Activated CD4-positive, alpha-beta T cell treated with anti-CD3 and anti-CD28 coated beads, Interleukin-2, amount 50 U/mL, for 16 hours (primary cell): Measurements from ENCODE around the gene UBA7.
"Not testable (repeated sequence)": the region's sequence is repeated elsewhere in the genome, so short reads cannot be mapped to it uniquely, and the experiment has no call there.

Experiments
- DNase-seq: peaks from one replicate; pipeline ENCODE4 v3.0.0-alpha.2; 2020

Gene UBA7

GRCh38 chr3:49813497-49814174 is at the start of gene UBA7:
UBA7 (minus strand) TSS chr3:49813953; CDS start chr3:49813787, 166 bp downstream.
- peak; percentile 30 for DNase-seq

- DNase-seq, result no peak
These were observed 46.0 kb upstream of the UBA7 start for GRCh38 chr3:49859576-49860305.

GRCh38 chr3:49856181-49857005 is 42.6 kb upstream of the UBA7 start, which contains the start of gene TRAIP:
TRAIP (minus strand) TSS chr3:49856564; CDS start chr3:49856453, 111 bp downstream.
- peak; percentile 97 for DNase-seq

GRCh38 chr3:49855662-49856061 is 41.9 kb upstream of the UBA7 start:
- no peak for DNase-seq

- no peak for DNase-seq
These were observed 31.9 kb upstream of the UBA7 start for GRCh38 chr3:49845694-49846093.

GRCh38 chr3:49844464-49845183 is 30.9 kb upstream of the UBA7 start:
- DNase-seq, result no peak

- DNase-seq, result no peak
These were observed 29.2 kb upstream of the UBA7 start for GRCh38 chr3:49842843-49843517.

GRCh38 chr3:49841806-49842205 is 28.1 kb upstream of the UBA7 start:
- no peak for DNase-seq

- DNase-seq, result no peak
These were observed 27.5 kb upstream of the UBA7 start for GRCh38 chr3:49841126-49841696.

GRCh38 chr3:49840388-49840787 is 26.6 kb upstream of the UBA7 start:
- no peak for DNase-seq

- peak; percentile 77 for DNase-seq
These were observed 25.5 kb upstream of the UBA7 start for GRCh38 chr3:49839193-49839809.

- no peak for DNase-seq
These were observed 17.6 kb upstream of the UBA7 start for GRCh38 chr3:49831341-49831740.

GRCh38 chr3:49826016-49826415 is 12.3 kb upstream of the UBA7 start:
- DNase-seq, result no peak

GRCh38 chr3:49823131-49823530 is 9.4 kb upstream of the UBA7 start:
- not testable (repeated sequence) for DNase-seq

GRCh38 chr3:49812916-49813496 is 747 bp downstream of the UBA7 start:
- DNase-seq, result no peak

- no peak for DNase-seq
These were observed 6.2 kb downstream of the UBA7 start for GRCh38 chr3:49807431-49808114.

- DNase-seq, result no peak
These were observed 6.9 kb downstream of the UBA7 start for GRCh38 chr3:49806850-49807249.

GRCh38 chr3:49805897-49806701 is 7.7 kb downstream of the UBA7 start:
- no peak for DNase-seq

- no peak for DNase-seq
These were observed 8.4 kb downstream of the UBA7 start for GRCh38 chr3:49805367-49805782.
